Choroid plexus epithelial cell (primary cell): ENCODE measurements around the gene P3R3URF.
A peak's percentile ranks its signal among the peaks of the same experiment; 100 is the strongest.

Experiments used
- DNase-seq: peaks from one replicate; pipeline ENCODE4 v3.0.0-alpha.2; 2010; ENCODE audit warnings: low read depth
- H3K4me3 ChIP-seq: 2 replicates; pipeline ENCODE4 v1.5.1; 2011; ENCODE audit warnings: low read depth, mild to moderate bottlenecking, control low read depth, low read length, moderate library complexity
- CTCF ChIP-seq: conservative IDR thresholded peaks from 2 replicates; pipeline ENCODE4 v1.5.1; 2011; ENCODE audit warnings: low read depth, mild to moderate bottlenecking, control low read depth, inconsistent platforms, low read length, moderate library complexity

Gene P3R3URF

GRCh38 chr1:46181343-46182260, 5.3 kb upstream of the P3R3URF start:
- DNase-seq = peak; percentile 72
- TF ChIP-seq CTCF = no peak
- no peak overlapping the region for H3K4me3 ChIP-seq

- DNase-seq = no peak
- H3K4me3 ChIP-seq = no peak overlapping the region
- TF ChIP-seq CTCF = no peak
Observed at GRCh38 chr1:46180082-46180616, 3.9 kb upstream of the P3R3URF start.

- peak; percentile 91 for DNase-seq
- peak; percentile 93 for TF ChIP-seq CTCF
- no peak overlapping the region for H3K4me3 ChIP-seq
Observed at GRCh38 chr1:46179138-46180081, 3.1 kb upstream of the P3R3URF start.

GRCh38 chr1:46175243-46175642, 1.0 kb downstream of the P3R3URF start:
- no peak for TF ChIP-seq CTCF
- no peak overlapping the region for H3K4me3 ChIP-seq
- DNase-seq = no peak

- H3K4me3 ChIP-seq = no peak within 1 kb of the TSS
- peak; percentile 23 for DNase-seq
- TF ChIP-seq CTCF = no peak
Observed at GRCh38 chr1:46174448-46175231, 1.6 kb downstream of the P3R3URF start, which contains the start of gene TSPAN1. TSPAN1 (plus strand) TSS chr1:46175087; CDS start chr1:46181108, 6,021 bp downstream.

GRCh38 chr1:46173361-46173856, 2.9 kb downstream of the P3R3URF start:
- no peak for TF ChIP-seq CTCF
- no peak overlapping the region for H3K4me3 ChIP-seq
- DNase-seq = peak; percentile 52
